HepG2 (cell line): ENCODE measurements around the gene MEI1. TPM values are rescaled to one million over a fixed set of nuclear protein-coding genes. Genes with fewer than 3 reads are reported as not detected.

Experiments used
- ATAC-seq: fragments of 200-7000 bp; cut with Tn5 transposase; 3 replicates; pipeline ENCODE4 v1.9.1; 2020; ENCODE audit warnings: mild to moderate bottlenecking, moderate library complexity
- BruUV-seq: library from RNA; stranded (reverse); fragments of 400-500 nt; replicated peaks from 2 replicates; lab custom pipeline; 2021; lab: Mats Ljungman, UMichigan
- CTCF ChIA-PET: fragments of 300-600 bp; formaldehyde crosslinking; extraction: SDS; loops from one replicate; lab custom pipeline; 2021; ENCODE audit warnings: low total read pairs, inconsistent platforms, low intra/inter-chr PET ratio; lab: Yijun Ruan, JAX
- POLR2A ChIA-PET: fragments of 350-600 bp; sonication (Branson Sonifier 250); formaldehyde crosslinking; loops from one replicate; lab custom pipeline; 2020; ENCODE audit warnings: antibody characterized with exemption, inconsistent platforms; lab: Yijun Ruan, JAX
- DNase-seq: peaks from one replicate; pipeline ENCODE4 v3.0.0-alpha.2; 2015; ENCODE audit warnings: low spot score
- FAIRE-seq: peaks from 3 replicates; lab custom pipeline; 2011; peaks lifted over from hg19 to GRCh38; lab: Jason Lieb, UNC
- H2AFZ ChIP-seq: one replicate; pipeline ENCODE4 v1.6.1; 2011; ENCODE audit warnings: low read length, inconsistent platforms
- H3K27ac ChIP-seq: fragments of 300-600 bp; 3 replicates; pipeline ENCODE4 v1.8.0; 2011; ENCODE audit warnings: mixed run types, mild to moderate bottlenecking, mixed read lengths, low read length, inconsistent platforms; ENCODE audit not compliant: insufficient read depth; ENCODE audit errors: extremely low read length
- H3K27me3 ChIP-seq, 2 experiments: fragments of 200-600 bp in 1 of 2; 2 replicates in 1 of 2; 3 replicates in 1 of 2; pipeline versions ENCODE4 v1.6.0 to v1.8.0; 2011; ENCODE audit warnings: low read length in 2 of 2, mild to moderate bottlenecking in 2 of 2, moderate library complexity in 2 of 2, inconsistent platforms in 1 of 2; ENCODE audit not compliant: insufficient read depth in 2 of 2, control insufficient read depth in 1 of 2
- H3K36me3 ChIP-seq, 2 experiments: fragments of 200-600 bp in 1 of 2; replicated peaks in 1 of 2; 2 replicates in 1 of 2; 3 replicates in 1 of 2; pipeline versions ENCODE4 v1.5.1 to v1.8.0; 2011; ENCODE audit warnings: low read length in 2 of 2, inconsistent platforms in 1 of 2; ENCODE audit not compliant: insufficient read depth in 2 of 2, control insufficient read depth in 1 of 2
- H3K4me1 ChIP-seq: 2 replicates; pipeline ENCODE4 v1.5.1; 2012; ENCODE audit warnings: low read length, inconsistent platforms; ENCODE audit not compliant: insufficient read depth
- H3K4me2 ChIP-seq: 2 replicates; pipeline ENCODE4 v1.6.0; 2011; ENCODE audit warnings: low read depth, low read length, inconsistent platforms
- H3K4me3 ChIP-seq, 3 experiments: fragments of 200-600 bp in 1 of 3; sonication (generic), shearing (Covaris generic) in 1 of 3; replicated peaks in 1 of 3; 2 replicates each; pipeline ENCODE4 v1.5.1; 2011 to 2016; ENCODE audit warnings: low read length in 3 of 3, inconsistent platforms in 2 of 3, low read depth in 2 of 3, mild to moderate bottlenecking in 2 of 3, control low read depth in 1 of 3, mixed read lengths in 1 of 3; ENCODE audit not compliant: insufficient read depth in 1 of 3
- H3K79me2 ChIP-seq: one replicate; pipeline ENCODE4 v1.6.1; 2011; ENCODE audit warnings: low read length, inconsistent platforms; ENCODE audit not compliant: insufficient read depth
- H3K9ac ChIP-seq: 2 replicates; pipeline ENCODE4 v1.6.0; 2011; ENCODE audit warnings: mild to moderate bottlenecking, low read depth, low read length, inconsistent platforms; ENCODE audit not compliant: insufficient read depth
- H3K9me3 ChIP-seq: 2 replicates; pipeline ENCODE4 v1.5.1; 2012; ENCODE audit warnings: mild to moderate bottlenecking, low read length
- H4K20me1 ChIP-seq: 2 replicates; pipeline ENCODE4 v1.6.0; 2011; ENCODE audit warnings: inconsistent platforms, mild to moderate bottlenecking, low read length, moderate library complexity; ENCODE audit not compliant: insufficient read depth
- AHR ChIP-seq: IDR thresholded peaks from 2 replicates; pipeline ENCODE4 v1.6.1; 2018; ENCODE audit warnings: missing genetic modification reagents, missing compliant biosample characterization
- BHLHE40 ChIP-seq: IDR thresholded peaks from 2 replicates; pipeline ENCODE4 v1.6.1; 2011; ENCODE audit warnings: low read length, improper control_type of control experiment
- CBX5 ChIP-seq: sonication (generic); formaldehyde crosslinking; IDR thresholded peaks from 2 replicates; pipeline ENCODE4 v1.4.0; 2020; ENCODE audit warnings: missing genetic modification reagents, borderline replicate concordance
- CENPT ChIP-seq: sonication (generic); formaldehyde crosslinking; IDR thresholded peaks from 2 replicates; pipeline ENCODE4 v1.8.0; 2022; ENCODE audit warnings: low read depth, mild to moderate bottlenecking, moderate library complexity, missing genetic modification reagents
- KAT2B ChIP-seq: fragments of 150-350 bp; IDR thresholded peaks from 2 replicates; pipeline ENCODE4 v1.6.1; 2014; ENCODE audit warnings: low read depth, low read length, borderline replicate concordance
- KAT8 ChIP-seq: IDR thresholded peaks from 2 replicates; pipeline ENCODE4 v1.6.1; 2016; ENCODE audit warnings: missing genetic modification reagents, missing compliant biosample characterization
- KDM2A ChIP-seq: sonication (generic); formaldehyde crosslinking; IDR thresholded peaks from 2 replicates; pipeline ENCODE4 v1.4.0; 2020; ENCODE audit warnings: low read depth, missing genetic modification reagents, borderline replicate concordance
- KMT2A ChIP-seq: sonication (generic); formaldehyde crosslinking; IDR thresholded peaks from 2 replicates; pipeline ENCODE4 v1.4.0; 2020; ENCODE audit warnings: missing genetic modification reagents
- MTA3 ChIP-seq: sonication (generic); formaldehyde crosslinking; IDR thresholded peaks from 2 replicates; pipeline ENCODE4 v1.4.0; 2020; ENCODE audit warnings: missing genetic modification reagents
- ZBTB44 ChIP-seq: sonication (generic); formaldehyde crosslinking; IDR thresholded peaks from 2 replicates; pipeline ENCODE4 v1.4.0; 2020; ENCODE audit warnings: missing genetic modification reagents
- ZFP82 ChIP-seq: sonication (generic); formaldehyde crosslinking; IDR thresholded peaks from 2 replicates; pipeline ENCODE4 v1.5.1; 2020; ENCODE audit warnings: mild to moderate bottlenecking, missing genetic modification reagents, borderline replicate concordance
- ZNF446 ChIP-seq: sonication (generic); formaldehyde crosslinking; IDR thresholded peaks from 2 replicates; pipeline ENCODE4 v1.5.0; 2020; ENCODE audit warnings: mild to moderate bottlenecking, missing genetic modification reagents
- ZNF644 ChIP-seq: IDR thresholded peaks from 2 replicates; pipeline ENCODE4 v1.6.1; 2016; ENCODE audit warnings: low read depth
- WGBS: methylation state at CpG from one replicate; pipeline ENCODE4 v1.1.6; 2017; ENCODE audit warnings: low lambda C conversion rate; 5-methylcytosine and 5-hydroxymethylcytosine counted together
- in situ Hi-C: cut with HindIII; loops from 2 replicates; pipeline ENCODE4 v1.10.0; 2017; ENCODE audit warnings: low pct_unique_long_range_greater_than_20kb; ENCODE audit not compliant: extremely low pct_ligation_motif_present
- intact Hi-C: fragments of 100-400 bp; cut with micrococcal nuclease; formaldehyde crosslinking; loops from one replicate; pipeline ENCODE4 v1.10.0; 2022; ENCODE audit not compliant: unreplicated experiment
- polyA plus RNA-seq, 8 experiments: library from polyadenylated mRNA; depleted of rRNA in 3 of 8; stranded (reverse) in 7 of 8; unstranded in 1 of 8; fragments of >200 nt; fragmentation: Illumina TruSeq in 4 of 8; extraction: Trizol in 4 of 8; gene quantifications; 2 replicates each; pipeline versions ENCODE4 v1.2.1 to v1.2.3, GENCODE V29; 2011 to 2016; ENCODE audit warnings: low read depth in 4 of 8, missing spikeins in 1 of 8, mixed read lengths in 1 of 8; ENCODE audit not compliant: insufficient read depth in 1 of 8
- total RNA-seq, 5 experiments: library from RNA; depleted of rRNA; stranded (reverse); fragments of >200 nt; fragmentation: Illumina TruSeq; extraction: Trizol; gene quantifications; 2 replicates each; pipeline ENCODE4 v1.2.3, GENCODE V29; 2016; ENCODE audit warnings: low read depth in 1 of 5
- TF ChIP-seq, protein P1 (sequence below): IDR thresholded peaks from 2 replicates; pipeline ENCODE4 v1.6.1; 2018; ENCODE audit warnings: missing genetic modification reagents
- TF ChIP-seq, protein P2 (sequence below): sonication (generic); formaldehyde crosslinking; IDR thresholded peaks from 2 replicates; pipeline ENCODE4 v1.4.0; 2020; ENCODE audit warnings: missing genetic modification reagents, borderline replicate concordance

Gene MEI1
- total and polyA plus RNA-seq, 2 of the 13 experiments (the other 11 are each of a cell fraction or from before 2014, with no cell fraction given), result 0.75 to 1.9 TPM

DNA sequence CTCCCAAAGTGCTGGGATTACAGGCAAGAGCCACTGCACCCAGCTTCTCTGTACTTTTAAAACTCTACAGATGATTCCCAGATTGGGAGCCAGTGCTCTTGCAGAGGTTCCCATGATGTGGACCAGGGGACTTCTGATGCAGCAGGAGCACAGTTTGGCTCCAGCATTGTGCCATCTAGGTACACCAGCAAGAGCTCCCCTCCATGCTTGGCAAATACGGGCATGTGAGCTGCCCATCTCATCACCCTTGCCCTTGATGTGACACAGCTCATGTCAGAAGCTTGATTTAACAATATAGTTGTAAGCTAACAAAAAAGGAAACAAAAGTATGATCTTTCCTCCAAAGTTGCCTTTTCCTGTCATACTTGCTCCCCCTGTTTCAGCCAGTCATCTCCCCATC is 39.4 kb upstream of the MEI1 start:
- no peak for DNase-seq
- ChIA-PET CTCF (no interaction called here), POLR2A (interaction anchor here (1.0 kb wide), 1 partner anchor 39 kb away, joined by 4 read pairs; the partner anchor contains the start of genes DESI1 and XRCC6)
- Histone ChIP-seq H3K79me2 (no peaks in the 10 kb centered on the region), H3K4me2 (no peak overlapping the region), H3K4me1 (peaks cover 2% of the 10 kb centered on the region), H3K9ac (no peak overlapping the region), H3K27ac (no peak overlapping the region), H3K4me3 (no peak overlapping the region), H4K20me1 (no peaks in the 10 kb centered on the region), H3K27me3 (no peaks in the 10 kb centered on the region), H2AFZ (no peak overlapping the region), H3K36me3 (peaks cover 39 to 81% of the 10 kb centered on the region in 2 experiments), H3K9me3 (no peaks in the 10 kb centered on the region)
- no peak for FAIRE-seq
- no peak for ATAC-seq
- intact Hi-C loops (no loop called here), in situ Hi-C loops (no loop called here)
- BruUV-seq, result no TSS peak
- TF ChIP-seq KMT2A (CRISPR knock-in tag), result no peak
- no peak for TF ChIP-seq CENPT (CRISPR knock-in tag)
- no peak for TF ChIP-seq ZNF644 (CRISPR knock-in tag)
- TF ChIP-seq KDM2A (CRISPR knock-in tag), result no peak
- no peak for TF ChIP-seq ZNF446 (CRISPR knock-in tag)
- TF ChIP-seq KAT2B, result no peak
- no peak for TF ChIP-seq ZFP82 (CRISPR knock-in tag)
- TF ChIP-seq CBX5 (CRISPR knock-in tag), result no peak
- TF ChIP-seq AHR (CRISPR knock-in tag), result no peak
- no peak for TF ChIP-seq MTA3 (CRISPR knock-in tag)
- TF ChIP-seq KAT8 (CRISPR knock-in tag), result no peak
- TF ChIP-seq, protein P1, sequence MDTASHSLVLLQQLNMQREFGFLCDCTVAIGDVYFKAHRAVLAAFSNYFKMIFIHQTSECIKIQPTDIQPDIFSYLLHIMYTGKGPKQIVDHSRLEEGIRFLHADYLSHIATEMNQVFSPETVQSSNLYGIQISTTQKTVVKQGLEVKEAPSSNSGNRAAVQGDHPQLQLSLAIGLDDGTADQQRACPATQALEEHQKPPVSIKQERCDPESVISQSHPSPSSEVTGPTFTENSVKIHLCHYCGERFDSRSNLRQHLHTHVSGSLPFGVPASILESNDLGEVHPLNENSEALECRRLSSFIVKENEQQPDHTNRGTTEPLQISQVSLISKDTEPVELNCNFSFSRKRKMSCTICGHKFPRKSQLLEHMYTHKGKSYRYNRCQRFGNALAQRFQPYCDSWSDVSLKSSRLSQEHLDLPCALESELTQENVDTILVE (CRISPR knock-in tag), result no peak
- TF ChIP-seq, protein P2, sequence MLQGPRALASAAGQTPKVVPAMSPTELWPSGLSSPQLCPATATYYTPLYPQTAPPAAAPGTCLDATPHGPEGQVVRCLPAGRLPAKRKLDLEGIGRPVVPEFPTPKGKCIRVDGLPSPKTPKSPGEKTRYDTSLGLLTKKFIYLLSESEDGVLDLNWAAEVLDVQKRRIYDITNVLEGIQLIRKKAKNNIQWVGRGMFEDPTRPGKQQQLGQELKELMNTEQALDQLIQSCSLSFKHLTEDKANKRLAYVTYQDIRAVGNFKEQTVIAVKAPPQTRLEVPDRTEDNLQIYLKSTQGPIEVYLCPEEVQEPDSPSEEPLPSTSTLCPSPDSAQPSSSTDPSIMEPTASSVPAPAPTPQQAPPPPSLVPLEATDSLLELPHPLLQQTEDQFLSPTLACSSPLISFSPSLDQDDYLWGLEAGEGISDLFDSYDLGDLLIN (CRISPR knock-in tag), result no peak
- TF ChIP-seq ZBTB44 (CRISPR knock-in tag), result no peak
- no peak for TF ChIP-seq BHLHE40
- WGBS, result 100% methylated on average over 1 of the region's 1 CpG
